HepG2 (cell line): Measurements from ENCODE around the gene GCDH. TPM values are rescaled to one million over a fixed set of nuclear protein-coding genes. Genes with fewer than 3 reads are reported as not detected.

Experiments used
- CBX1 ChIP-seq: IDR thresholded peaks from one replicate; pipeline ENCODE4 v1.6.1; 2016; ENCODE audit warnings: antibody characterized with exemption, low read depth
- ERF ChIP-seq: IDR thresholded peaks from 2 replicates; pipeline ENCODE4 v1.6.1; 2018; ENCODE audit warnings: missing biosample characterization, missing genetic modification reagents
- GABPB1 ChIP-seq: IDR thresholded peaks from 2 replicates; pipeline ENCODE4 v1.6.1; 2016; ENCODE audit warnings: mild to moderate bottlenecking, missing genetic modification reagents, moderate library complexity, missing compliant biosample characterization
- HDAC6 ChIP-seq: fragments of 200-600 bp; sonication (generic); IDR thresholded peaks from 2 replicates; pipeline ENCODE4 v1.7.0; 2017; ENCODE audit warnings: mild to moderate bottlenecking, antibody characterized with exemption, low read length, low read depth
- MAF1 ChIP-seq: sonication (generic); formaldehyde crosslinking; IDR thresholded peaks from 2 replicates; pipeline ENCODE4 v1.5.0; 2020; ENCODE audit warnings: missing genetic modification reagents, borderline replicate concordance
- SMAD9 ChIP-seq: sonication (generic); formaldehyde crosslinking; IDR thresholded peaks from 2 replicates; pipeline ENCODE4 v1.5.1; 2020; ENCODE audit warnings: mild to moderate bottlenecking, missing genetic modification reagents
- ZNF10 ChIP-seq: sonication (generic); formaldehyde crosslinking; IDR thresholded peaks from 2 replicates; pipeline ENCODE4 v1.4.0; 2020; ENCODE audit warnings: mild to moderate bottlenecking, low read depth, missing genetic modification reagents, borderline replicate concordance
- ZNF143 ChIP-seq: sonication (generic); formaldehyde crosslinking; IDR thresholded peaks from 2 replicates; pipeline ENCODE4 v1.4.0; 2020; ENCODE audit warnings: missing genetic modification reagents
- ZNF432 ChIP-seq: sonication (generic); formaldehyde crosslinking; IDR thresholded peaks from 2 replicates; pipeline ENCODE4 v1.5.0; 2020; ENCODE audit warnings: missing genetic modification reagents, mild to moderate bottlenecking, borderline replicate concordance
- polyA plus RNA-seq, 8 experiments: library from polyadenylated mRNA; depleted of rRNA in 3 of 8; stranded (reverse) in 7 of 8; unstranded in 1 of 8; fragments of >200 nt; fragmentation: Illumina TruSeq in 4 of 8; extraction: Trizol in 4 of 8; gene quantifications; 2 replicates each; pipeline versions ENCODE4 v1.2.1 to v1.2.3, GENCODE V29; 2011 to 2016; ENCODE audit warnings: low read depth in 4 of 8, missing spikeins in 1 of 8, mixed read lengths in 1 of 8; ENCODE audit not compliant: insufficient read depth in 1 of 8
- total RNA-seq, 5 experiments: library from RNA; depleted of rRNA; stranded (reverse); fragments of >200 nt; fragmentation: Illumina TruSeq; extraction: Trizol; gene quantifications; 2 replicates each; pipeline ENCODE4 v1.2.3, GENCODE V29; 2016; ENCODE audit warnings: low read depth in 1 of 5
- TF ChIP-seq, protein P1 (sequence below): sonication (generic); formaldehyde crosslinking; IDR thresholded peaks from 2 replicates; pipeline ENCODE4 v1.8.0; 2022; ENCODE audit warnings: mild to moderate bottlenecking, missing genetic modification reagents, borderline replicate concordance
- TF ChIP-seq, protein P2 (sequence below): sonication (generic); formaldehyde crosslinking; IDR thresholded peaks from 2 replicates; pipeline ENCODE4 v1.8.0; 2022; ENCODE audit warnings: mild to moderate bottlenecking, missing genetic modification reagents, moderate library complexity
- TF ChIP-seq, protein P3 (sequence below): IDR thresholded peaks from 2 replicates; pipeline ENCODE4 v1.6.1; 2016; ENCODE audit warnings: missing biosample characterization, missing genetic modification reagents, low read depth
- TF ChIP-seq, protein P4 (sequence below): sonication (generic); formaldehyde crosslinking; IDR thresholded peaks from 2 replicates; pipeline ENCODE4 v1.8.1; 2023; ENCODE audit warnings: mild to moderate bottlenecking, missing genetic modification reagents
- TF ChIP-seq, protein P5 (sequence below): sonication (generic); formaldehyde crosslinking; IDR thresholded peaks from one replicate; pipeline ENCODE4 v1.5.1; 2020; ENCODE audit warnings: mild to moderate bottlenecking, missing genetic modification reagents; ENCODE audit errors: not compliant biosample characterization
- TF ChIP-seq, protein P6 (sequence below), 2 experiments: fragments of 450-650 bp in 1 of 2; sonication (generic) in 1 of 2; formaldehyde crosslinking; IDR thresholded peaks; 2 replicates each; pipeline versions ENCODE4 v1.5.0 to v1.8.0; 2020 to 2022; ENCODE audit warnings: mild to moderate bottlenecking in 1 of 2, missing genetic modification reagents in 1 of 2

The GCDH gene
- total and polyA plus RNA-seq, 2 of the 13 experiments (the other 11 are each of a cell fraction or from before 2014, with no cell fraction given): 15.1 to 38.0 TPM

DNA sequence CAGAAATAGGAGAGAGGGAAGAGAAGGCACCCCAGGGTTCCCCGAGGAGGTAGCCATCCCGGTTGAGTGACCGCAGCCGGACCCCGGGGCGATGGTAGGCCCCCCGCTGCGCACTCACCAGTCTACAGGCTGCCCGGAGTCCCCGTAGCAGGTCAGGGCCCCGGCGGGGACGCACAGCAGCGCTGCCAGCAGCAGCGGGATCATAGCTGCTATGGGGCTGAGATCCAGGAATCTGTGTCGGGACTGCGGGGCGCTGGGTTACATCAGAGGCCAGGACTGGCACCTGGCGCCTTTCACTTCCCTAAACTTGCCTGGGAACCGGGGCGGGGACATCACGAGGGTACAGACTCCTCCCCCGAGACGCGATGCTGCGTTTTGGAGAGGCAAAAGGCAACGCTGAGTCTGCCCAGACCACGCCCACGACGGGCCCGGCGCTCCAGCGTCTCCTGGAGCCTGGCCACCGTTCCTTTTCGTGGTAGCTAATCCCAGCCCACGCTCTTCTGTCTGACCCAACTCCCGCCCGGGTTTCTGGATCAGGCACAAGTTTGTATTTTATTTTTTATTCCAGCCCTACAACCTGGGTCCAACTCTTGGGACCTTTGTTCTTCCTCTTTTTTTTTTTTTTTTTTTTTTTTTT, 9.7 kb upstream of the GCDH start, which contains the start of gene DNASE2 (continued):
- TF ChIP-seq, protein P1, sequence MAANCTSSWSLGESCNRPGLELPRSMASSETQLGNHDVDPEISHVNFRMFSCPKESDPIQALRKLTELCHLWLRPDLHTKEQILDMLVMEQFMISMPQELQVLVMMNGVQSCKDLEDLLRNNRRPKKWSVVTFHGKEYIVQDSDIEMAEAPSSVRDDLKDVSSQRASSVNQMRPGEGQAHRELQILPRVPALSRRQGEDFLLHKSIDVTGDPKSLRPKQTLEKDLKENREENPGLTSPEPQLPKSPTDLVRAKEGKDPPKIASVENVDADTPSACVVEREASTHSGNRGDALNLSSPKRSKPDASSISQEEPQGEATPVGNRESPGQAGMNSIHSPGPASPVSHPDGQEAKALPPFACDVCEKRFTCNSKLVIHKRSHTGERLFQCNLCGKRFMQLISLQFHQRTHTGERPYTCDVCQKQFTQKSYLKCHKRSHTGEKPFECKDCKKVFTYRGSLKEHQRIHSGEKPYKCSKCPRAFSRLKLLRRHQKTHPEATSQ (CRISPR knock-in tag): no peak
- TF ChIP-seq ZNF432: no peak
- TF ChIP-seq ERF (CRISPR knock-in tag): peak; percentile 47; the same call in 1 of the 2 replicates
- TF ChIP-seq, protein P2, sequence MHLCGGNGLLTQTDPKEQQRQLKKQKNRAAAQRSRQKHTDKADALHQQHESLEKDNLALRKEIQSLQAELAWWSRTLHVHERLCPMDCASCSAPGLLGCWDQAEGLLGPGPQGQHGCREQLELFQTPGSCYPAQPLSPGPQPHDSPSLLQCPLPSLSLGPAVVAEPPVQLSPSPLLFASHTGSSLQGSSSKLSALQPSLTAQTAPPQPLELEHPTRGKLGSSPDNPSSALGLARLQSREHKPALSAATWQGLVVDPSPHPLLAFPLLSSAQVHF (CRISPR knock-in tag): no peak
- no peak for TF ChIP-seq CBX1
- TF ChIP-seq, protein P3, sequence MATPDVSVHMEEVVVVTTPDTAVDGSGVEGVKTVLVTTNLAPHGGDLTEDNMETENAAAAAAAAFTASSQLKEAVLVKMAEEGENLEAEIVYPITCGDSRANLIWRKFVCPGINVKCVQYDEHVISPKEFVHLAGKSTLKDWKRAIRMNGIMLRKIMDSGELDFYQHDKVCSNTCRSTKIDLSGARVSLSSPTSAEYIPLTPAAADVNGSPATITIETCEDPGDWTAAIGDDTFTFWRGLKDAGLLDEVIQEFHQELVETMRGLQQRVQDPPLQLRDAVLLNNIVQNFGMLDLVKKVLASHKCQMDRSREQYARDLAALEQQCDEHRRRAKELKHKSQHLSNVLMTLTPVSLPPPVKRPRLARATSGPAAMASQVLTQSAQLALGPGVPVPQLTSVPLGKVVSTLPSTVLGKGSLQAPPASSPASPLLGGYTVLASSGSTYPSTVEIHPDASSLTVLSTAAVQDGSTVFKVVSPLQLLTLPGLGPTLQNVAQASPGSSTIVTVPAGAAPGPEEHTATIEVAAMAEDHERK: no peak
- TF ChIP-seq ZNF10 (CRISPR knock-in tag): no peak
- TF ChIP-seq, protein P4, sequence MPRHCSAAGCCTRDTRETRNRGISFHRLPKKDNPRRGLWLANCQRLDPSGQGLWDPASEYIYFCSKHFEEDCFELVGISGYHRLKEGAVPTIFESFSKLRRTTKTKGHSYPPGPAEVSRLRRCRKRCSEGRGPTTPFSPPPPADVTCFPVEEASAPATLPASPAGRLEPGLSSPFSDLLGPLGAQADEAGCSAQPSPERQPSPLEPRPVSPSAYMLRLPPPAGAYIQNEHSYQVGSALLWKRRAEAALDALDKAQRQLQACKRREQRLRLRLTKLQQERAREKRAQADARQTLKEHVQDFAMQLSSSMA (CRISPR knock-in tag): no peak
- no peak for TF ChIP-seq MAF1 (CRISPR knock-in tag)
- TF ChIP-seq ZNF143: no peak
- no peak for TF ChIP-seq SMAD9 (CRISPR knock-in tag)
- TF ChIP-seq, protein P5, sequence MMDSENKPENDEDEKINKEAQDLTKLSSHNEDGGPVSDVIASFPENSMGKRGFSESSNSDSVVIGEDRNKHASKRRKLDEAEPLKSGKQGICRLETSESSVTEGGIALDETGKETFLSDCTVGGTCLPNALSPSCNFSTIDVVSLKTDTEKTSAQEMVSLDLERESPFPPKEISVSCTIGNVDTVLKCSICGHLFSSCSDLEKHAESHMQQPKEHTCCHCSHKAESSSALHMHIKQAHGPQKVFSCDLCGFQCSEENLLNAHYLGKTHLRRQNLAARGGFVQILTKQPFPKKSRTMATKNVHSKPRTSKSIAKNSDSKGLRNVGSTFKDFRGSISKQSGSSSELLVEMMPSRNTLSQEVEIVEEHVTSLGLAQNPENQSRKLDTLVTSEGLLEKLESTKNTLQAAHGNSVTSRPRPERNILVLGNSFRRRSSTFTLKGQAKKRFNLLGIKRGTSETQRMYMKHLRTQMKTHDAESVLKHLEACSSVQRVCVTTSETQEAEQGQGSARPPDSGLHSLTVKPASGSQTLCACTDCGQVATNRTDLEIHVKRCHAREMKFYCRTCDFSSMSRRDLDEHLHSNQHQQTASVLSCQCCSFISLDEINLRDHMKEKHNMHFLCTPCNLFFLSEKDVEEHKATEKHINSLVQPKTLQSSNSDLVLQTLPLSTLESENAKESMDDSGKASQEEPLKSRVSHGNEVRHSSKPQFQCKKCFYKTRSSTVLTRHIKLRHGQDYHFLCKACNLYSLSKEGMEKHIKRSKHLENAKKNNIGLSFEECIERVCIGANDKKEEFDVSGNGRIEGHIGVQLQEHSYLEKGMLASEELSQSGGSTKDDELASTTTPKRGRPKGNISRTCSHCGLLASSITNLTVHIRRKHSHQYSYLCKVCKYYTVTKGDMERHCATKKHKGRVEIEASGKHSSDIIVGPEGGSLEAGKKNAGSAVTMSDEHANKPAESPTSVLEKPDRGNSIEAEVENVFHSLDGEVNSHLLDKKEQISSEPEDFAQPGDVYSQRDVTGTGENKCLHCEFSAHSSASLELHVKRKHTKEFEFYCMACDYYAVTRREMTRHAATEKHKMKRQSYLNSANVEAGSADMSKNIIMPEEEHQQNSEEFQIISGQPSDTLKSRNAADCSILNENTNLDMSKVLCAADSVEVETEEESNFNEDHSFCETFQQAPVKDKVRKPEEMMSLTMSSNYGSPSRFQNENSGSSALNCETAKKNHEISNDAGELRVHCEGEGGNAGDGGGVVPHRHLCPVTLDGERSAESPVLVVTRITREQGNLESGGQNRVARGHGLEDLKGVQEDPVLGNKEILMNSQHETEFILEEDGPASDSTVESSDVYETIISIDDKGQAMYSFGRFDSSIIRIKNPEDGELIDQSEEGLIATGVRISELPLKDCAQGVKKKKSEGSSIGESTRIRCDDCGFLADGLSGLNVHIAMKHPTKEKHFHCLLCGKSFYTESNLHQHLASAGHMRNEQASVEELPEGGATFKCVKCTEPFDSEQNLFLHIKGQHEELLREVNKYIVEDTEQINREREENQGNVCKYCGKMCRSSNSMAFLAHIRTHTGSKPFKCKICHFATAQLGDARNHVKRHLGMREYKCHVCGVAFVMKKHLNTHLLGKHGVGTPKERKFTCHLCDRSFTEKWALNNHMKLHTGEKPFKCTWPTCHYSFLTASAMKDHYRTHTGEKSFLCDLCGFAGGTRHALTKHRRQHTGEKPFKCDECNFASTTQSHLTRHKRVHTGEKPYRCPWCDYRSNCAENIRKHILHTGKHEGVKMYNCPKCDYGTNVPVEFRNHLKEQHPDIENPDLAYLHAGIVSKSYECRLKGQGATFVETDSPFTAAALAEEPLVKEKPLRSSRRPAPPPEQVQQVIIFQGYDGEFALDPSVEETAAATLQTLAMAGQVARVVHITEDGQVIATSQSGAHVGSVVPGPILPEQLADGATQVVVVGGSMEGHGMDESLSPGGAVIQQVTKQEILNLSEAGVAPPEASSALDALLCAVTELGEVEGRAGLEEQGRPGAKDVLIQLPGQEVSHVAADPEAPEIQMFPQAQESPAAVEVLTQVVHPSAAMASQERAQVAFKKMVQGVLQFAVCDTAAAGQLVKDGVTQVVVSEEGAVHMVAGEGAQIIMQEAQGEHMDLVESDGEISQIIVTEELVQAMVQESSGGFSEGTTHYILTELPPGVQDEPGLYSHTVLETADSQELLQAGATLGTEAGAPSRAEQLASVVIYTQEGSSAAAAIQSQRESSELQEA (CRISPR knock-in tag): no peak
- TF ChIP-seq GABPB1 (CRISPR knock-in tag): 0 out of 2 replicates have a peak, but pooled peaks have one; percentile 27
- no peak for TF ChIP-seq HDAC6
- TF ChIP-seq, protein P6, sequence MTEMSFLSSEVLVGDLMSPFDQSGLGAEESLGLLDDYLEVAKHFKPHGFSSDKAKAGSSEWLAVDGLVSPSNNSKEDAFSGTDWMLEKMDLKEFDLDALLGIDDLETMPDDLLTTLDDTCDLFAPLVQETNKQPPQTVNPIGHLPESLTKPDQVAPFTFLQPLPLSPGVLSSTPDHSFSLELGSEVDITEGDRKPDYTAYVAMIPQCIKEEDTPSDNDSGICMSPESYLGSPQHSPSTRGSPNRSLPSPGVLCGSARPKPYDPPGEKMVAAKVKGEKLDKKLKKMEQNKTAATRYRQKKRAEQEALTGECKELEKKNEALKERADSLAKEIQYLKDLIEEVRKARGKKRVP (CRISPR knock-in tag; IDR thresholded peaks at IDR 0.05): no peak
